CD1c-positive myeloid dendritic cell (primary cell): ENCODE data around the gene UBL7.
"Not testable (repeated sequence)": the region's sequence is repeated elsewhere in the genome, so short reads cannot be mapped to it uniquely, and the experiment has no call there.

Experiments
- DNase-seq: peaks from one replicate; pipeline ENCODE4 v3.0.0-alpha.2; 2016; ENCODE audit errors: extremely low spot score

The UBL7 gene

GRCh38 chr15:74460871-74461846 is at the start of gene UBL7:
Gene UBL7, minus strand, starts transcription at chr15:74461160. Its CDS starts 2,293 bp downstream, at chr15:74458867.
- peak; percentile 98 for DNase-seq

GRCh38 chr15:74506515-74506840 is 45.5 kb upstream of the UBL7 start:
- no peak for DNase-seq

GRCh38 chr15:74505837-74506514 is 45.0 kb upstream of the UBL7 start:
- no peak for DNase-seq

GRCh38 chr15:74504836-74505235 is 43.9 kb upstream of the UBL7 start:
- no peak for DNase-seq

- DNase-seq: peak; percentile 3
These were observed 43.5 kb upstream of the UBL7 start for GRCh38 chr15:74504418-74504817.

GRCh38 chr15:74502301-74502700 is 41.3 kb upstream of the UBL7 start:
- DNase-seq: no peak

GRCh38 chr15:74500401-74500800 is 39.4 kb upstream of the UBL7 start:
- no peak for DNase-seq

GRCh38 chr15:74499366-74499765 is 38.4 kb upstream of the UBL7 start:
- no peak for DNase-seq

- no peak for DNase-seq
These were observed 36.6 kb upstream of the UBL7 start for GRCh38 chr15:74497584-74497983.

- DNase-seq: no peak
These were observed 35.7 kb upstream of the UBL7 start for GRCh38 chr15:74496648-74497047.

- DNase-seq: no peak
These were observed 29.4 kb upstream of the UBL7 start for GRCh38 chr15:74490339-74490689.

- peak; percentile 66 for DNase-seq
These were observed 28.8 kb upstream of the UBL7 start for GRCh38 chr15:74489518-74490338.

GRCh38 chr15:74488776-74489175 is 27.8 kb upstream of the UBL7 start:
- DNase-seq: no peak

GRCh38 chr15:74482661-74483060 is 21.7 kb upstream of the UBL7 start:
- DNase-seq: no peak

- DNase-seq: not testable (repeated sequence)
These were observed 19.4 kb upstream of the UBL7 start for GRCh38 chr15:74480364-74480763.

GRCh38 chr15:74471621-74472020 is 10.7 kb upstream of the UBL7 start:
- not testable (repeated sequence) for DNase-seq

GRCh38 chr15:74470631-74471395 is 9.9 kb upstream of the UBL7 start:
- no peak for DNase-seq

GRCh38 chr15:74468341-74469032 is 7.5 kb upstream of the UBL7 start:
- no peak for DNase-seq

- DNase-seq: no peak
These were observed 5.6 kb upstream of the UBL7 start for GRCh38 chr15:74466570-74466969.

GRCh38 chr15:74464897-74465296 is 3.9 kb upstream of the UBL7 start:
- no peak for DNase-seq

- peak; percentile 79 for DNase-seq
These were observed 3.3 kb upstream of the UBL7 start for GRCh38 chr15:74464216-74464615.
